Mucosa of stomach (tissue), 1 donor: ENCODE measurements around the gene RSPH10B.
"Not testable (repeated sequence)": the region's sequence is repeated elsewhere in the genome, so short reads cannot be mapped to it uniquely, and the experiment has no call there.

ENCODE experiments used
- H3K27me3 ChIP-seq: one replicate; pipeline ENCODE4 v1.7.0; 2013; ENCODE audit warnings: mild to moderate bottlenecking, low read length; ENCODE audit not compliant: control insufficient read depth, insufficient read depth
- H3K36me3 ChIP-seq: one replicate; pipeline ENCODE4 v1.7.0; 2013; ENCODE audit warnings: low read length; ENCODE audit not compliant: control insufficient read depth, insufficient read depth
- H3K4me1 ChIP-seq: one replicate; pipeline ENCODE4 v1.7.0; 2013; ENCODE audit warnings: mild to moderate bottlenecking, low read length; ENCODE audit not compliant: control insufficient read depth, insufficient read depth
- H3K4me3 ChIP-seq: one replicate; pipeline ENCODE4 v1.7.0; 2013; ENCODE audit warnings: low read length
- H3K9ac ChIP-seq: one replicate; pipeline ENCODE4 v1.7.0; 2013; ENCODE audit warnings: mild to moderate bottlenecking, low read length, moderate library complexity
- H3K9me3 ChIP-seq: one replicate; pipeline ENCODE4 v1.7.0; 2013; ENCODE audit warnings: mild to moderate bottlenecking, low read length, moderate library complexity; ENCODE audit not compliant: control insufficient read depth
- donor health status: Pancreatic carcinoma.

RSPH10B gene

DNA sequence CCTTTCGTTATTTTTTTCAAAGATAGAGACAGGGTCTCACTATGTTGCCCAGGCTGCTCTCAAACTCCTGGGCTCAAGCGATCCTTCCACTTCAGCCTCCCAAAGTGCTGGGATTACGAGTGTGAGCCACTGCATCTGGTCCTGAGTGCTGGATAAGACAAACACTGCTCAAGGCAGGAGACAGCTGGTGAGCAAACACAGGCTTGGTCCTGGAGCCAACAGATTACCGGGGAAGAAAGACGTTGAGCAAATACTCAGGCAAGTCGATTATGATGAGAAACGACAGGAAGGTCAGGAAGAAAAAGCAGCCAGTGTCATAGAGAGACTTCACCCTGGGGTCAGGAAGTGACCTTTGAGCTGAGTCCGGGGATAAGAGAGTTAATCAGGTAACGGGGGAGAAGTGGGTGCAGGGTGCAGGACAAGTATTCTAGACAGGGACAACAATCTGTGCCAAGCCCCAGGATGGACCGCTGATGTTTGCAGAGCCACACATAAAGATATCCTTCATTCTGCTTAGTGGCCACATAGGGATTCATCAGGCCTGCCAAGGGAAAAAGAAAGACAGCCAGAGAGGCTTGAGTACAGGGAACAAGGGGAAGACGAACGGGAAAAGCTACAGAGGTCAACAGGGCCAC, 9.3 kb upstream of the RSPH10B start:
- not testable (repeated sequence) for H3K4me1 ChIP-seq, H3K9me3 ChIP-seq

DNA sequence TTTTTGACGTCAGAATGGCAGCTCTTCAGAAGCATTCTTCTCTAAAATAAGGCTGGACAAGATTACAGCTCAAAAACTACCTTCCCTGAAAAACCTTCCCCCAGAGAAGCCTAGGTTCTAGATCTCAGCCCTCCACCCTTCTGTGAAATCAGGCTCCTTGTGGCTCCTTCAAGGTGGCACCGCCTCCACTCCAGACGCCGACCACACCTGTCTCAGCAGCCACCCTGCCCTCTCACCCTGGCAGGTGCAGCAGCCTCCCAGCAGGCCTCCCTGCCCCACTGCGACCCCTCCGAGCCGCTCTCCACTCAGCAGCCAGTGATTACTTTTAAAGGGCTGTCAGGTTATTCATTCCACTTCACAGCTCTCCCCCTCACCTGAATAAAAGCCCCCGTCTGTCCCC, 3.1 kb upstream of the RSPH10B start:
- not testable (repeated sequence) for H3K4me3 ChIP-seq, H3K9me3 ChIP-seq, H3K4me1 ChIP-seq, H3K36me3 ChIP-seq, H3K9ac ChIP-seq, H3K27me3 ChIP-seq

More for the DNA sequence above, 9.3 kb upstream of the RSPH10B start:
- H3K27me3 ChIP-seq, H3K36me3 ChIP-seq, H3K9ac ChIP-seq, H3K4me3 ChIP-seq: not testable (repeated sequence)

DNA sequence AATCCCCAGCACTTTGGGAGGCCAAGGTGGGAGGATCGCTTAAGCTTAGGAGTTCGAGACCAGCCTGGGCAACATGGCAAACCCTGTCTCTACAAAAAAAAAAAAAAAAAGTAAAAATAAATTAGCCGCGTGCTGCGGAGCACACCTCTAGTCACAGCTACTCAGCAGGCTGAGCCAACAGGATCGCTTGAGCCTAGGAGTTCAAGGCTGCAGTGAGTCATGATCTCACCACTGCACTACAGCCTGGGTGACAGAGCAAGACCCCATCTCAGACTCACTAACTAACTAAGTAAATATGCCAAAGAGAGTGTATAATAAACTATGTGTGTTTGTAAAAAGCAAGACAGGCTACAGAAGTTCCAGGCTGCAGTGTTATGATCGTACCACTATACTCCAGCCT, 6.7 kb downstream of the RSPH10B start:
- not testable (repeated sequence) for H3K36me3 ChIP-seq, H3K4me3 ChIP-seq, H3K4me1 ChIP-seq, H3K9me3 ChIP-seq, H3K9ac ChIP-seq, H3K27me3 ChIP-seq

DNA sequence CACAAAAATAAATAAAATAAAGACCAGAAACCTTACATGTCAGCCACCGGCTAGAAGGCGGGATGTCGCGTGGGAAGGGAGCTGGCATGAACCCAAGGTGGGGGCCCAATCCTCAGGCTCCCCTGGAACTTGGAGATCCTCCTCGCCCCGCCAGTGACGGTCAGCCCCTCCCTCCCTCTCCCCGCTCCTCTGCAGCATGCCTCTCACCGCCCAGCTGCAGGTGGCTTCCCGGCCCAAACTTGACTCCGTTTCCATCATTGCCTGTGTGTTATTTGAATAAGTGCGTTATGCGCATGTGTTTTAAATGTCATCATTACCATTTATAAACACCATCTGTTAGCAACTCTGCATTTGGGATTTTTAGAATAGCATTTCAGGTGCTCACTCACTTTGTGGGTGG, 7.3 kb downstream of the RSPH10B start:
- H3K9me3 ChIP-seq, H3K27me3 ChIP-seq, H3K9ac ChIP-seq, H3K4me1 ChIP-seq, H3K36me3 ChIP-seq, H3K4me3 ChIP-seq: not testable (repeated sequence)

DNA sequence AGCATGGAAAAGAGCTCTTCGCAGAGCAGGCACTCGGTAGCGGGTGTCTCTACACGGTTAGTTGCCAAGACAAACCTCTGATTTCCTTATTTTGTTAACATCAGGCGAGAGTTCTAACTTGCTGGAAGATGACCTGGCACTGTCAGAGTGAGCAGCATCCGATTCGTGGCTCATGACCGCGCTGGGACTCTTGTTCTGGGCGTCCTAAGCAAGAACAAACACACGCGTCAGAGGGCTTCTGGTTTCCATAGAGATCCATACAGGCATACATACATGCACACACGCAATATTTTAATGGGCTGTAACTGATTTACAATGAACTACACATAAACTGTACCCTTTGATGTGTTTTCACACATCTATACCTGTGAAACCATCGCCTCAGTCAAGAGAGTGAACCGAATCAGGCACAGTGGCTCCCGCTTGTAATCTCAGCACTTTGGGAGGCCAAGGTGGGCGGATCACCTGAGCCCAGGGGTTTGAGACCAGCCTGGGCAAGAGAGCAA, 35.5 kb downstream of the RSPH10B start:
- not testable (repeated sequence) for H3K4me3 ChIP-seq, H3K9ac ChIP-seq, H3K36me3 ChIP-seq, H3K4me1 ChIP-seq, H3K9me3 ChIP-seq, H3K27me3 ChIP-seq

DNA sequence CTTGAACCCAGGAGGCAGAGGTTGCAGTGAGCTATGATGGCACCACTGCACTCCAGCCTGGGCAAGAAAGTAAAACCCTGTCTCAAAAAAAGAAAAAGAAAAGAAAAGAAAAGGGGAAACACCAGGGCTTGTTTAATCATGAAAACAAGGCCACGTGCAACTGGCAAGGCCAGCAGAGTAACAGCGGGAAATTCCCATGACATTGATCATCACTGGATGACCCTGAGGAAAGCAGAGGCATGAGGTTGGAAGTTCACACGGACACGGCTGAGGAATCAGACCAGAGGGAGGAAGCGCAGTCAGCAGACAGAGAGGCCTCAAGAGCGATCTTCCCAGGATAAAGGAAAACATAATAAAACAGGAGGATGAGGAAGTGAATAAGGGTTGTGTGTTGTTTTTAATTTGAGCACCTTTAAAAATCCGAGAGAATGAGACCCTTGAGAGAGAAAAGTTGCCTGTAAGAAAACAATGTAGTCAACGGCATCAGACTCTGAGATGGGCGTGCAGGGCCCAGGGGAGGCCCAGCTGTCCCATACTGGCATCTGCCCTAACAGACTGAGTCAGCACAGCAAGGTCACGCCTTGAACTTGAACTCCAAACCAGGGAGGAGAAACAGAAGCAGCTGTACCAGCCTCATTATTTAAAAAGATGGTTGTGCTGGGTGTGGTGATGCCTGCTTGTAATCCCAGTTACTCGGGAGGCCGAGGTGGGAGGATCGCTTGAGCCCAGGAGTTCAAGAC, 38.4 kb downstream of the RSPH10B start:
- H3K4me1 ChIP-seq, H3K9me3 ChIP-seq, H3K27me3 ChIP-seq, H3K9ac ChIP-seq, H3K36me3 ChIP-seq, H3K4me3 ChIP-seq: not testable (repeated sequence)

DNA sequence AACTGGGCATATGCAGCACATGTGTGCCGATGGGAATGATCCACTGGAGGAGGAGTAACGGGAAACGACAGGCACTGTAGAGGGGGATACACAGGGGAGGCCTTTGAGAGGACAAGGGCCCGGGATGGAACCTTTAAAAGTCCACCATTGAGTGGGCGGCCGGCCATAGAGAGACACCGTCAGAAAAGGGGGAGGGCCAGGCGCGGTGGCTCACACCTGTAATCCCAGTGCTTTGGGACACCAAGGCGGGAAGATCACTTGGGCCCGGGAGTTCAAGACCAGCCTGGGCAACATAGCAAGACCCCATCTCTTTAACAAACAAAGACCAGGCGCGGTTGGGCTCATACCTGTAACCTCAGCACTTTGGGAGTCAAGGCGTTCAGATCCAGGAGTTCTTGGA, 39.2 kb downstream of the RSPH10B start:
- H3K27me3 ChIP-seq, H3K9me3 ChIP-seq: not testable (repeated sequence)

DNA sequence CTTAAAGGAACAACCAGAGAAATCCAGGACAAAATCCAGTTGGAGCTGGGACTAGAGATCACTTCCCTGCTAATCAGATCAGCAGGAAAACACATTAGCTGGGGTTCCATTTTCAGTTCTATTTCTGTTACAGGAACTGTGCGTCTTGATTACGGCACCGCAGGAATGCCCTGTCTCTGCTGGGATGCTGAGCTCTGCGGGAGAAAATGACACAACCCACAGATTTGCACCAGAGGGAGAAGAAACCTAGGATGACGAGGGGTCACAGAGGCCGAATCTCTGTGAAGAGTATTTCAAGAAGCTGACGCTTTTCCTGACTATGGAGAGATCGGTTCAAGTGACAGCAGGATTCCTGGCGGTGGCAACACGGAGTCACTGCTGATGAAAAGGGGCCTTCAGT, 40.2 kb downstream of the RSPH10B start:
- H3K36me3 ChIP-seq, H3K27me3 ChIP-seq, H3K4me1 ChIP-seq, H3K9ac ChIP-seq, H3K4me3 ChIP-seq, H3K9me3 ChIP-seq: not testable (repeated sequence)

More for the DNA sequence above, 39.2 kb downstream of the RSPH10B start:
- H3K4me1 ChIP-seq, H3K36me3 ChIP-seq, H3K4me3 ChIP-seq, H3K9ac ChIP-seq: not testable (repeated sequence)

DNA sequence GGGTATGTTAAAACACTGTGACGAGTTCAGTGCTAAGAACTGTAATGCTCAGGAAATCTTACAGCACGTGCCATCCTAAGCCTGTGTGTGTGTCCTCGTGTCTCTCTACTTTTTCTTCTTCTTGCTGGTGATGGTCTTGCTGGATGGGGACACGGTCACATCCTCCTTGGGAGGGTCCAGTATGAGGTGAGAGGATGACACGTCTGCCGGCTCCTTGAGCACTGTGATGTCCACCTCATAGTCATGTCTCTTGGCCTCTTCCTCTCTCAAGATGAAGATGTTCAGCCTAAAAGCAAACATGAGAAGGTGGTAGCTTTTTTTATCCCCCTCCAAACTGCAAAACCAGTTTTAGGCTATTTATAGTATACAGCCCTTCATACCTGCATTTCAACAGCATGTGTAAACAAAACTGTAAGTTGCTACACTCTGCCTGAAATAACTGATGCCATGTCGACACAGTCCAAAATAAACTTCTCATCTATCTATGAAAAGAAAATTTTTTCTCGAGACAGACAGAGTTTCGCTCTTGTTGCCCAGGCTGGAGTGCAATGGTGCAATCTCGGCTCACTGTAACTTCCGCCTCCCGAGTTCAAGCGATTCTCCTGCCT, 44.1 kb downstream of the RSPH10B start:
- not testable (repeated sequence) for H3K9me3 ChIP-seq, H3K9ac ChIP-seq, H3K4me3 ChIP-seq, H3K36me3 ChIP-seq, H3K4me1 ChIP-seq, H3K27me3 ChIP-seq

DNA sequence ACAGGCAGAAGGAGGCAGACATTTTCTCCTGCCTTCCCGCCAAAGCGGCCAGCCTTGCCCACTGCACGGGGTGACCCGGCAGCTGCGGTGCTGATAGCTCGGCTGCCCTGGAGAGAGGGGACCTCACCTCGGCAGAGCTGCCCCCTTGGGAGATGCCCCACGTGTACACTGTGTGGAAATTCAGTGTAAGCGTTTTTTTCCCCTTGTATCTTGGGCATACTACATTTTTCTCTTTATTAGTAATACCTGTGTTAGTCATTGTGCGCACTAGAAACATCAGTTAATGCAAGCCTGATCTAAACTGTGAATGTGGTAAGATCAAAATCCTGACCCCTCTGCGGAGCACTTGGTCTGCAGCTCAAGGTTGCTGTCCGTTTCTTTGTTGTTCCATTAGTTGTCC, 45.9 kb downstream of the RSPH10B start:
- H3K36me3 ChIP-seq, H3K4me1 ChIP-seq, H3K4me3 ChIP-seq: not testable (repeated sequence)

DNA sequence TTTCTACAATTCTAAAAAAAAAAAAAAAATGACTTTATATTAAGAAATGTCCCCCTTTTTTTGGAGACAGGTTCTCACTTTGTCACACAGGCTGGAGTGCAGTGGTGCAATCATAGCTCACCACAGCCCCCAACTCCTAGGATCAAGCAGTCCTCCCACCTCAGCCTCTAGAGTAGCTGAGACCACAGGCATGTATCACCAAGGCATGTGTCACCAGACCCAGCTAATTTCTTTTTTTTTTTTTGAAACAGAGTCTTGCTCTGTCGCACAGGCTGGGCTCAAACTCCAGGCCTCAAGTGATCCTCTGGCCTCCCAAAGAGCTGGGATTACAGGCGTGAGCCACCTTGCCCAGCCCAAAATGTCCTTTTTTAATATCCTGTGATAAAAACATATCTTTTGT, 46.3 kb downstream of the RSPH10B start:
- not testable (repeated sequence) for H3K4me1 ChIP-seq, H3K27me3 ChIP-seq, H3K9me3 ChIP-seq, H3K4me3 ChIP-seq, H3K9ac ChIP-seq, H3K36me3 ChIP-seq

More for the DNA sequence above, 45.9 kb downstream of the RSPH10B start:
- not testable (repeated sequence) for H3K9me3 ChIP-seq, H3K27me3 ChIP-seq, H3K9ac ChIP-seq

DNA sequence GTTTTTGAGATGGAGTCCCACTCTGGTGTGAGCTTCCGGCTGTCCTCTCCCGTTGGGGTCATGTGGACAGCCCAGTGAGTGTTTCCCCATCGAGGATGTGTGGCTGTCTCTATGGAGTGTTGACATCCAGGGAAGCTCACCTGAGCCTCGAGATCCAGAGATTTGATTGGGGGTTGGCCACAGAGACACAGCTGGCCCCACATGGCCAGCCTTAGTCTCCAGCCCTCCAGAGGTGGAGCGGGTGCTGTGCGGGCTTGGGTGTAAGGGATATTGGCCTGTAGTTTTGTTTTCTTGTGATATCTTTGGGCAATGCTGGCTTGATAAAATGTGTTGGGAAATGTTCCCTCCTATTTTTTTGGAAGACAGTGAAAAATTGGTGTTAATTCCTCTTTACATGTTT, 54.0 kb downstream of the RSPH10B start:
- not testable (repeated sequence) for H3K9me3 ChIP-seq, H3K4me3 ChIP-seq, H3K36me3 ChIP-seq, H3K4me1 ChIP-seq, H3K27me3 ChIP-seq, H3K9ac ChIP-seq
